Measurements from ENCODE around the gene ABCA10. TPM values are rescaled to one million over a fixed set of nuclear protein-coding genes. Genes with fewer than 3 reads are reported as not detected.
"Not testable (repeated sequence)": the region's sequence is repeated elsewhere in the genome, so short reads cannot be mapped to it uniquely, and the experiment has no call there.

The ABCA10 gene, protein sequence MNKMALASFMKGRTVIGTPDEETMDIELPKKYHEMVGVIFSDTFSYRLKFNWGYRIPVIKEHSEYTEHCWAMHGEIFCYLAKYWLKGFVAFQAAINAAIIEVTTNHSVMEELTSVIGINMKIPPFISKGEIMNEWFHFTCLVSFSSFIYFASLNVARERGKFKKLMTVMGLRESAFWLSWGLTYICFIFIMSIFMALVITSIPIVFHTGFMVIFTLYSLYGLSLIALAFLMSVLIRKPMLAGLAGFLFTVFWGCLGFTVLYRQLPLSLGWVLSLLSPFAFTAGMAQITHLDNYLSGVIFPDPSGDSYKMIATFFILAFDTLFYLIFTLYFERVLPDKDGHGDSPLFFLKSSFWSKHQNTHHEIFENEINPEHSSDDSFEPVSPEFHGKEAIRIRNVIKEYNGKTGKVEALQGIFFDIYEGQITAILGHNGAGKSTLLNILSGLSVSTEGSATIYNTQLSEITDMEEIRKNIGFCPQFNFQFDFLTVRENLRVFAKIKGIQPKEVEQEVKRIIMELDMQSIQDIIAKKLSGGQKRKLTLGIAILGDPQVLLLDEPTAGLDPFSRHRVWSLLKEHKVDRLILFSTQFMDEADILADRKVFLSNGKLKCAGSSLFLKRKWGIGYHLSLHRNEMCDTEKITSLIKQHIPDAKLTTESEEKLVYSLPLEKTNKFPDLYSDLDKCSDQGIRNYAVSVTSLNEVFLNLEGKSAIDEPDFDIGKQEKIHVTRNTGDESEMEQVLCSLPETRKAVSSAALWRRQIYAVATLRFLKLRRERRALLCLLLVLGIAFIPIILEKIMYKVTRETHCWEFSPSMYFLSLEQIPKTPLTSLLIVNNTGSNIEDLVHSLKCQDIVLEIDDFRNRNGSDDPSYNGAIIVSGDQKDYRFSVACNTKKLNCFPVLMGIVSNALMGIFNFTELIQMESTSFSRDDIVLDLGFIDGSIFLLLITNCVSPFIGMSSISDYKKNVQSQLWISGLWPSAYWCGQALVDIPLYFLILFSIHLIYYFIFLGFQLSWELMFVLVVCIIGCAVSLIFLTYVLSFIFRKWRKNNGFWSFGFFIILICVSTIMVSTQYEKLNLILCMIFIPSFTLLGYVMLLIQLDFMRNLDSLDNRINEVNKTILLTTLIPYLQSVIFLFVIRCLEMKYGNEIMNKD (N-terminal part only)
- total RNA-seq: 10 to 100 TPM in 2 of 6 donors, 1 to 10 TPM in 4; 1.8 to 29.3 (median 5.1) TPM

DNA sequence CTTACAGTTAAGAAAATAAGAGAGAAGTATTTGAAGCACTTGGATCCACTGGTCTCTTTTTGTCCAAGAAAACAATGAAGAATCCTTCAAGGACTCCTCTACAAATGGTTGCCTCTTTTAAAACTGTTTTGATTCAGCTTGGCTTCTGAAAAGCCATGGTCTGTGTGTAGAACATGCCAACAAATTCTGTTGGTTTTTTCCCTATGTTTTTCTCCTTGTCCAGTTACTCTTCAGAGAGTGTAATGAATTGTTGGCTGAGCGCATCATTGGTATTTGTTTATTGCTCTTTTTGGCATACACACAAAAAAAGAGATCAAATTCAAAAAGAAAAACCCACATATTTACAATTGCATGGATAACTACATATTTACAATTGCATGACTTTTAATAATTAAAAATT, at the start of gene ABCA10:
ABCA10 (minus strand) TSS at position 249 of the 400 bp plus-strand sequence. CDS start 3,466 bp downstream, outside the sequence.
- ATAC-seq (ENCODE audit: low FRiP score in 2 of 2): no peak

DNA sequence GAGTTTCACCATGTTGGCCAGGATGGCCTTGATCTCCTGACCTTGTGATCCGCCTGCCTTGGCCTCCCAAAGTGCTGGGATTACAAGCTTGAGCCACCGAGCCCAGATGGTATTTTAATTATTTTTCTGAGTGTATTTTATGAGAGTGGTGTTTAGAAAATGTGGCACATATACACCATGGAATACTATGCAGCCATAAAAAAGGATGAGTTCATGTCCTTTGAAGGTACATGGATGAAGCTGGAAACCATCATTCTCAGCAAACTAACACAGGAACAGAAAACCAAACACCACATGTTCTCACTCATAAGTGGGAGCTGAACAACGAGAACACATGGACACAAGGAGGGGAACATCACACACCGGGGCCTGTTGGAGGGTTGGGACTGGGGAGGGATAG, 47.7 kb upstream of the ABCA10 start:
- not testable (repeated sequence) for H3K27me3 ChIP-seq; DNase-seq; ATAC-seq (ENCODE audit: low FRiP score in 2 of 2); H3K27ac ChIP-seq; H3K4me1 ChIP-seq; H3K4me3 ChIP-seq; H3K36me3 ChIP-seq; H3K9me3 ChIP-seq
- 98% methylated on average over 4 of the region's 4 CpGs for WGBS, 2 donors

More for the DNA sequence above, at the start of gene ABCA10:
- WGBS, 2 donors: 73 to 83% methylated on average over 1 of the region's 1 CpG
- peak within 1 kb of the TSS in 2 of 4 donors; percentile 3 to 38 for H3K27ac ChIP-seq
- no peak for TF ChIP-seq EP300 (IDR thresholded peaks at IDR 0.05)
- no peak for TF ChIP-seq POLR2AphosphoS5 (IDR thresholded peaks at IDR 0.05)
- peak within 1 kb of the TSS in 2 of 4 donors; percentile 5 to 20 for H3K4me3 ChIP-seq
- H3K4me1 ChIP-seq: no peaks in the 10 kb centered on the region
- peaks cover 0 to 9% (median 2%) of the 10 kb centered on the region in 4 donors for H3K9me3 ChIP-seq
- DNase-seq: no peak
- no peaks in the 10 kb centered on the region for H3K27me3 ChIP-seq
- H3K36me3 ChIP-seq: no peaks in the 10 kb centered on the region

DNA sequence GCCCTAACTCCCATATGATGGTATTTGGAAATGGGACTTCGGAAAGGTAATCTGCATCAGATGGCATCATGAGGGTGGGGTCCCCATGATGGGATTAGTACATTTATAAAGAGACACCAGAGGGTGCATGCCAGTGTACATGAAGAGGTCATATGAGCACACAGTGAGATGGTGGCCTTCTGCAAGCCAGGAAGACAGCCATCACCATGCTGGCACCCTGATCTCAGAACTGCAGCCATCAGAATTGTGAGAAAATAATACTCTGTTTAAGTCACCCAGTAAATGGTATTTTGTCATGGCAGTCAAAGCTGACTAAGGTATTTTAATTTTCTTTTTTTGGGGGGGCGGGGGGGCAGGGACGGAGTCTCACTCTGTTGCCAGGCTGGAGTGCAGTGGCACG, 47.1 kb upstream of the ABCA10 start:
- peaks cover 0 to 3% (median 0%) of the 10 kb centered on the region in 4 donors for H3K36me3 ChIP-seq
- DNase-seq: no peak
- H3K27me3 ChIP-seq: no peaks in the 10 kb centered on the region
- H3K4me1 ChIP-seq: no peaks in the 10 kb centered on the region
- no peak overlapping the region for H3K4me3 ChIP-seq
- no peak overlapping the region for H3K27ac ChIP-seq
- TF ChIP-seq POLR2AphosphoS5 (IDR thresholded peaks at IDR 0.05): no peak
- no peak for TF ChIP-seq EP300 (IDR thresholded peaks at IDR 0.05)
- TF ChIP-seq POLR2A (IDR thresholded peaks at IDR 0.05): no peak
- TF ChIP-seq, protein P1, sequence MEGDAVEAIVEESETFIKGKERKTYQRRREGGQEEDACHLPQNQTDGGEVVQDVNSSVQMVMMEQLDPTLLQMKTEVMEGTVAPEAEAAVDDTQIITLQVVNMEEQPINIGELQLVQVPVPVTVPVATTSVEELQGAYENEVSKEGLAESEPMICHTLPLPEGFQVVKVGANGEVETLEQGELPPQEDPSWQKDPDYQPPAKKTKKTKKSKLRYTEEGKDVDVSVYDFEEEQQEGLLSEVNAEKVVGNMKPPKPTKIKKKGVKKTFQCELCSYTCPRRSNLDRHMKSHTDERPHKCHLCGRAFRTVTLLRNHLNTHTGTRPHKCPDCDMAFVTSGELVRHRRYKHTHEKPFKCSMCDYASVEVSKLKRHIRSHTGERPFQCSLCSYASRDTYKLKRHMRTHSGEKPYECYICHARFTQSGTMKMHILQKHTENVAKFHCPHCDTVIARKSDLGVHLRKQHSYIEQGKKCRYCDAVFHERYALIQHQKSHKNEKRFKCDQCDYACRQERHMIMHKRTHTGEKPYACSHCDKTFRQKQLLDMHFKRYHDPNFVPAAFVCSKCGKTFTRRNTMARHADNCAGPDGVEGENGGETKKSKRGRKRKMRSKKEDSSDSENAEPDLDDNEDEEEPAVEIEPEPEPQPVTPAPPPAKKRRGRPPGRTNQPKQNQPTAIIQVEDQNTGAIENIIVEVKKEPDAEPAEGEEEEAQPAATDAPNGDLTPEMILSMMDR (IDR thresholded peaks at IDR 0.05): no peak
- whole genome bisulfite sequencing, 2 donors: 98 to 100% methylated on average over 4 of the region's 4 CpGs
- no peak for ATAC-seq (ENCODE audit: low FRiP score in 2 of 2)
- H3K9me3 ChIP-seq: no peaks in the 10 kb centered on the region

DNA sequence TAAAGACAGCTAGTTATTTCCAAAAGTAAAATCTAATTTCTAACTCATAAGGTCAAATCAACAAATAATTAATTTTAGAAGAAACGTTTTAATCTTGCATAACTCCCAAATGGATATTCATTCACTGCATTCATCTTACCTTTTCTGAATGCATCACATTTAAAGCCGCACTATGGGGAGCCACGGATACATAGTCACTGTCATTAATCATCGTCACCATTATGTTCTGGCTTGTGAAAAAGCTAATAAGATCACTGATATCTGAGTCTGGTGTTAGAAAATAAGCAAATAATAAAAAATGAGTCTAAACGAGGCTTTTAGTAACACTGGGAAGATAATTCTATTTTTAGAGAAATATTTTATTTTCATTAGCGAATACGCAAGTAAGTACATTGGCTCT, 42.4 kb upstream of the ABCA10 start:
- no peaks in the 10 kb centered on the region for H3K9me3 ChIP-seq
- ATAC-seq (ENCODE audit: low FRiP score in 2 of 2) (no peak), DNase-seq (no peak)
- no peaks in the 10 kb centered on the region for H3K36me3 ChIP-seq
- no peaks in the 10 kb centered on the region for H3K27me3 ChIP-seq
- H3K4me1 ChIP-seq: no peaks in the 10 kb centered on the region
- H3K4me3 ChIP-seq: no peak overlapping the region
- H3K27ac ChIP-seq: no peak overlapping the region
- WGBS, 2 donors: 83 to 87% methylated on average over 7 of the region's 7 CpGs
- no peak for TF ChIP-seq EP300 (IDR thresholded peaks at IDR 0.05)
- no peak for TF ChIP-seq POLR2AphosphoS5 (IDR thresholded peaks at IDR 0.05)
- TF ChIP-seq, protein P1 (IDR thresholded peaks at IDR 0.05): no peak
- no peak for TF ChIP-seq POLR2A (IDR thresholded peaks at IDR 0.05)

DNA sequence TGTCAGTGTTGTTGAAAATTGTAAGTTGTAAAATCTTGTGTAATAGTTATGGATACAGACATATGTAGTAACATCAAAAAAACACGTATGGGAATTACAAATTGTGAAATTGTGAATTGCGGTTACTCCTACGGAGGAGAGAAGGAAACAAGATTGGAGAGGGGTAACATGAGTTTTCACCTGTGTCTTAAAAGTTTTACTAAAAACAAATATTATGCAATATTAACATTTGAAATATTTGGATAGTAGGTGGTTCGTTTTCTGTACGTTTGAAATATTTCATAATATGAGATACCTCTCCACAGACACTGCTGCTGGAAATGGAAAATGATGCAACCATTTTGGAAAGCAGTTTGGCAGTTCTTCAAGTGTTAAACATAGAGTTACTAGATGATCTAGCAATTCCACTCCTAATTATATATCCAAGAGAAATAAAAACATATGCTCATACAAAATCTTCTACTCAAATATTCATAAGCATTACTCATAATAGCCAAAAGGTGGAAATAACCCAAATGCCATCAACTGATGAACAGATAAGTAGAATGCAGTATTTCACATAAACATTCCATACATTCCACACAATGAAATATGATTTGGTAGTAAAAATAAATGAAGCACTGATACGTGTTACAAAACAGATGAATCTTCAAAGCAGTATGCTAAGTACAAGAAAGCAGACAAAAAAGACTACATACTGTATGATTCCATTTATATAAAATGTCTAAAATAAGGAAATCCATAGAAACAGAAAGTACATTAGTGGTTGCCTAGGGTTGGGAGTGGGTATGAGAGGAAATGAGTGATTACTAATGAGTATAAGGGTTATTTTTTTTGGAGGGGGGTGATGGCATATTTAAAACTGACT, 40.7 kb upstream of the ABCA10 start:
- Histone ChIP-seq H3K4me3 (no peak overlapping the region), H3K9me3 (no peaks in the 10 kb centered on the region), H3K27ac (no peak overlapping the region), H3K36me3 (no peaks in the 10 kb centered on the region), H3K4me1 (no peaks in the 10 kb centered on the region), H3K27me3 (no peaks in the 10 kb centered on the region)
- 36 to 55% methylated on average over 6 of the region's 6 CpGs for WGBS, 2 donors
- no peak for TF ChIP-seq EP300 (IDR thresholded peaks at IDR 0.05)
- TF ChIP-seq, protein P1 (IDR thresholded peaks at IDR 0.05): no peak
- no peak for TF ChIP-seq POLR2A (IDR thresholded peaks at IDR 0.05)
- TF ChIP-seq POLR2AphosphoS5 (IDR thresholded peaks at IDR 0.05): no peak
- DNase-seq (no peak), ATAC-seq (ENCODE audit: low FRiP score in 2 of 2) (no peak)
